ENCODE measurements around the gene PITX1. TPM values are rescaled to one million over a fixed set of nuclear protein-coding genes. Genes with fewer than 3 reads are reported as not detected.

Gene PITX1
- total and polyA plus RNA-seq, 2 donors (not counting 3 experiments of a cell fraction or from before 2014, with no cell fraction given): 0.48 to 6.0 TPM

DNA sequence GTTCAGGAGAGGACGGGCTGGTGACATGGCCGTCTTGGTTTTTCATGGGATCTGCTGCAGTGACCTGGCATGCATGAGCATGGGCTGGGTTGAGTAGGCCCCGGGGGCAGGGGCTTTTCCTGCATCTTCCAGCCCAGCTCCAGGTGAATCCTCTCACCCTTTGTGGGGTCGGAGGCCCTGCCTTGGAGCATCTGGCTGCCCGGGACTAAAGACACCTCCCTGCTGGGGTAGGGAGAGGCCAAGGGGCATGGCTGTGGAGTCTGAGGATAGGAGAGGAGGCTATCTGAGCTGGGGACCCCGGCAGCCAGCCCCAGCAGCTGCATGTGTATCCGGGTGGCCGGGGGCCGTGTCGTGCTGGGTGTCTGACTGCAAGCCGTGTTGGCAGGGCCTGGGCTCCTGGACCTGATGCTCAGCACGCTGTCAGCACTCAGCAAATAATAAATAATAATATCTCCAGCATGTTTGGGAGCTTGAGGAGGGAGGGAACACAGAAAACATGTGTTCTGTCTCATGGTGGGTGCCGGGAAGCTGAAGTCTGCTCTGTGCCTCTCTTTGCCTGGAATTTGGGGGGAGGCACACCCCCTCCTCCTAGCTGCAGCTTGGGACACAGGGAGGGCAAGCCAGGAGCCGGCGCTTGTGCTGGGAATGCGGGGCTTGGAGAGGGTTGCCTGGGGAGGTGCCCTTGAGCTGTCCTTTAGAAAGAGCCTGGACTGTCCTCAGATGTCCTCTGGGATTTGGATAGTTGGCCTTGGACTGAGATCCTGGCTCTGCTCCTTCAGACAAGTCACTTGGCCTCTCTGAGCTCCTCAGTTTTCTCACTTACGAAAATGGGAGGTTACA lies 28.4 kb upstream of the PITX1 start:
- no peaks in the 10 kb centered on the region for H4K20me1 ChIP-seq (replicated peaks; ENCODE audit: control insufficient read depth, extremely low read depth, insufficient read depth, low read length)

More for the DNA sequence above, 28.4 kb upstream of the PITX1 start:
- DNase-seq (ENCODE audit: low read depth, low spot score) (no peak), FAIRE-seq (no peak)
- Histone ChIP-seq H3K4me2 (ENCODE audit: insufficient read depth, low read length) (no peak overlapping the region), H3K27ac (ENCODE audit: insufficient read depth, low read depth, low read length) (no peak overlapping the region), H3K27me3 (ENCODE audit: control insufficient read depth in 2 of 2, insufficient read depth in 2 of 2, low read length in 2 of 2) (no peaks in the 10 kb centered on the region), H3K9ac (replicated peaks; ENCODE audit: extremely low read depth, insufficient read depth, low read length) (no peak overlapping the region), H3K4me3 (replicated peaks in 1 of 3; ENCODE audit: insufficient read depth in 1 of 3, low read depth in 1 of 3, low read length in 3 of 3) (no peak overlapping the region), H3K9me3 (replicated peaks; ENCODE audit: control insufficient read depth, insufficient read depth, low read length) (no peaks in the 10 kb centered on the region), H3K79me2 (ENCODE audit: control insufficient read depth, insufficient read depth, low read length) (no peaks in the 10 kb centered on the region), H3K4me1 (ENCODE audit: control insufficient read depth, extremely low read depth, insufficient read depth, low read length) (no peaks in the 10 kb centered on the region), H3K9me1 (replicated peaks; ENCODE audit: control insufficient read depth, extremely low read depth, insufficient read depth, low read length) (no peaks in the 10 kb centered on the region), H3K36me3 (ENCODE audit: control insufficient read depth in 2 of 2, extremely low read depth in 1 of 2, insufficient read depth in 2 of 2, low read length in 2 of 2) (no peaks in the 10 kb centered on the region), H2AFZ (ENCODE audit: low read depth, low read length) (no peak overlapping the region)
- POLR2A ChIA-PET: no interaction called here
- TF ChIP-seq JUN (IDR thresholded peaks at IDR 0.05; ENCODE audit: borderline replicate concordance, insufficient read depth, insufficient read length, low read depth): no peak
- TF ChIP-seq FOS (IDR thresholded peaks at IDR 0.05; ENCODE audit: borderline replicate concordance, insufficient read depth, low read length): no peak
- TF ChIP-seq, protein P1, sequence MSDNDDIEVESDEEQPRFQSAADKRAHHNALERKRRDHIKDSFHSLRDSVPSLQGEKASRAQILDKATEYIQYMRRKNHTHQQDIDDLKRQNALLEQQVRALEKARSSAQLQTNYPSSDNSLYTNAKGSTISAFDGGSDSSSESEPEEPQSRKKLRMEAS (IDR thresholded peaks at IDR 0.05; ENCODE audit: insufficient read depth, insufficient read length): no peak
- no peak for TF ChIP-seq GATA2 (IDR thresholded peaks at IDR 0.05; ENCODE audit: insufficient read depth, insufficient read length, low read depth, low read length)
- TF ChIP-seq EZH2 (IDR thresholded peaks at IDR 0.05; ENCODE audit: borderline replicate concordance, low read depth, low read length, severe bottlenecking): no peak
- TF ChIP-seq, protein P2, sequence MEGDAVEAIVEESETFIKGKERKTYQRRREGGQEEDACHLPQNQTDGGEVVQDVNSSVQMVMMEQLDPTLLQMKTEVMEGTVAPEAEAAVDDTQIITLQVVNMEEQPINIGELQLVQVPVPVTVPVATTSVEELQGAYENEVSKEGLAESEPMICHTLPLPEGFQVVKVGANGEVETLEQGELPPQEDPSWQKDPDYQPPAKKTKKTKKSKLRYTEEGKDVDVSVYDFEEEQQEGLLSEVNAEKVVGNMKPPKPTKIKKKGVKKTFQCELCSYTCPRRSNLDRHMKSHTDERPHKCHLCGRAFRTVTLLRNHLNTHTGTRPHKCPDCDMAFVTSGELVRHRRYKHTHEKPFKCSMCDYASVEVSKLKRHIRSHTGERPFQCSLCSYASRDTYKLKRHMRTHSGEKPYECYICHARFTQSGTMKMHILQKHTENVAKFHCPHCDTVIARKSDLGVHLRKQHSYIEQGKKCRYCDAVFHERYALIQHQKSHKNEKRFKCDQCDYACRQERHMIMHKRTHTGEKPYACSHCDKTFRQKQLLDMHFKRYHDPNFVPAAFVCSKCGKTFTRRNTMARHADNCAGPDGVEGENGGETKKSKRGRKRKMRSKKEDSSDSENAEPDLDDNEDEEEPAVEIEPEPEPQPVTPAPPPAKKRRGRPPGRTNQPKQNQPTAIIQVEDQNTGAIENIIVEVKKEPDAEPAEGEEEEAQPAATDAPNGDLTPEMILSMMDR (IDR thresholded peaks at IDR 0.05; ENCODE audit: extremely low read depth in 1 of 2, insufficient read depth in 1 of 2, low read depth in 1 of 2, low read length in 2 of 2): no peak
- no peak for TF ChIP-seq POLR2AphosphoS5 (IDR thresholded peaks at IDR 0.05; ENCODE audit: insufficient read depth, low read depth, low read length)
- no peak for TF ChIP-seq MYC (IDR thresholded peaks at IDR 0.05; ENCODE audit: low read depth, low read length)
- TF ChIP-seq POLR2A (IDR thresholded peaks at IDR 0.05; ENCODE audit: low read depth, low read length): no peak
- intact Hi-C loops (cut with micrococcal nuclease): no loop called here
- CTCF ChIA-PET: interaction anchor here (0.9 to 1.1 kb wide), 3 partner anchors 8 to 504 kb away, joined by 3 read pairs; no protein-coding TSS in a partner anchor
- no TSS peak for BruUV-seq (replicated peaks)
- dilution Hi-C loops (cut with MboI; ENCODE audit: extremely low pct_ligation_motif_present, low sequenced_read_pairs): no loop called here
